ENCODE measurements around the gene TBC1D5.

DNA sequence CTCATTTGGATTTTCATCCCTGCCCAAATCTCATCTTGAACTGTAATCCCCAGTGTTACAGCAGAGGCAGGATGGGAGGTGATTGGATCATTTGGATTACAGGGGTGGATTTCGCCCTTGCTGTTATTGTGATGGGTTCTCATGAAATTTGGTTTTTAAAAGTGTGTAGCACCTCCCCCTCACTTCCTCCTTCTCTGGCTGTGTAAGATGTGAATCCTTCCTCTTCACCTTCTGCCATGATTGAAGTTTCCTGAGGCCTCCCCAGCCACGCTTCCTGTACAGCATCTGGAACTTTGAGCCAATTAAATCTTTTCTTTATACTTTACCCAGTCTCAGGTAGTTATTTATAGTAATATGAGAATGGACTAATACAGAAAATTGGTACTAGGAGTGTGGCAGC lies 540.9 kb downstream of the TBC1D5 start:
- TF ChIP-seq, protein P1, sequence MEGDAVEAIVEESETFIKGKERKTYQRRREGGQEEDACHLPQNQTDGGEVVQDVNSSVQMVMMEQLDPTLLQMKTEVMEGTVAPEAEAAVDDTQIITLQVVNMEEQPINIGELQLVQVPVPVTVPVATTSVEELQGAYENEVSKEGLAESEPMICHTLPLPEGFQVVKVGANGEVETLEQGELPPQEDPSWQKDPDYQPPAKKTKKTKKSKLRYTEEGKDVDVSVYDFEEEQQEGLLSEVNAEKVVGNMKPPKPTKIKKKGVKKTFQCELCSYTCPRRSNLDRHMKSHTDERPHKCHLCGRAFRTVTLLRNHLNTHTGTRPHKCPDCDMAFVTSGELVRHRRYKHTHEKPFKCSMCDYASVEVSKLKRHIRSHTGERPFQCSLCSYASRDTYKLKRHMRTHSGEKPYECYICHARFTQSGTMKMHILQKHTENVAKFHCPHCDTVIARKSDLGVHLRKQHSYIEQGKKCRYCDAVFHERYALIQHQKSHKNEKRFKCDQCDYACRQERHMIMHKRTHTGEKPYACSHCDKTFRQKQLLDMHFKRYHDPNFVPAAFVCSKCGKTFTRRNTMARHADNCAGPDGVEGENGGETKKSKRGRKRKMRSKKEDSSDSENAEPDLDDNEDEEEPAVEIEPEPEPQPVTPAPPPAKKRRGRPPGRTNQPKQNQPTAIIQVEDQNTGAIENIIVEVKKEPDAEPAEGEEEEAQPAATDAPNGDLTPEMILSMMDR (IDR thresholded peaks at IDR 0.05) = no peak
- no peak for TF ChIP-seq POLR2AphosphoS5 (IDR thresholded peaks at IDR 0.05)

Measured in sigmoid colon (tissue), 4 donors.